BE2C (cell line): Measurements from ENCODE around the gene DNM1.

Experiments used
- DNase-seq: peaks from one replicate; pipeline ENCODE4 v3.0.0-alpha.2; 2020
- H3K27me3 ChIP-seq: fragments of 250-450 bp; sonication (Bioruptor Pico); 2 replicates; pipeline ENCODE4 v1.5.1; 2020; ENCODE audit warnings: mild to moderate bottlenecking
- H3K36me3 ChIP-seq: fragments of 250-450 bp; sonication (Bioruptor Pico); 2 replicates; pipeline ENCODE4 v1.5.1; 2020; ENCODE audit warnings: mild to moderate bottlenecking
- H3K4me1 ChIP-seq: fragments of 250-450 bp; sonication (Bioruptor Pico); 2 replicates; pipeline ENCODE4 v1.5.1; 2020
- H3K4me3 ChIP-seq: 2 replicates; pipeline ENCODE4 v1.5.1; 2011; ENCODE audit warnings: low read depth, low read length
- H3K9me3 ChIP-seq: fragments of 250-450 bp; sonication (Bioruptor Pico); 2 replicates; pipeline ENCODE4 v1.5.1; 2020
- TF ChIP-seq, protein P1 (sequence below): IDR thresholded peaks from 2 replicates; pipeline ENCODE4 v1.5.1; 2012; ENCODE audit warnings: mild to moderate bottlenecking, low read depth, low read length

Gene DNM1

DNA sequence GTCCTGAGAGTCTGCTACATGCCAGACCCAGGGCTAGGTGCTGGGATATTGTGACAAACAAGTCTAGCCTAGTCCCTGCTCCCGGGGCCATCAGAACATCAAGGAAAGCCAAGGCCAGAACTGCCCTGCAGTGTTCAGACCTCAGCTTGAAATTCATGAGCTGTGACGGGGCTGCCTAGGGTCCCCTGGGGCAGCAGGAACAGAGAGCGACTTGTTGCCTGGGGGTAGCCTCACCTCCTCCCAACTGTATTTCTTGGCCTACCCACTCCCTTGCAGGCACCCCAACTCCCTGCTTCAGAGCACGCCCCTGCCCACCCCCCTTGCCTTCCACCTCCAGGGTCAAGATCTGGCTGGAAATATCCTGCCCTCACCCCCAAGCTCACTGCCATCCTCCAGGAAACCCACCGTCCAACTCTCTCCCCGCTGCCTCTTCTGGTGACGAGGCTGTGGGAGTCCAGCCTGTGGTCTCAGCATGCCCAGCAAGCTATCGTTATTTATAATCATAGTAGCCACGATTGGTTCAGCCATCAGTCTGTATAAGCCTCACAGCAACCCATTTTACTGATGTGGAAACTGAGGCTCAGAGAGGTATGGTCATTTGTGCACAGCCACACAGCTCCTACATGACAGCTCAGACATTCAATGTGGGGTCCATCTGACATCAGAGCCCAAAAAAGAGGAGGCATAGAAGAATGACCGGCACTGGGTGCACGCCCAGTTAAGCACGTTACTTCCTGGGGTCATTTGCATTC is 10.7 kb downstream of the DNM1 start:
- no peaks in the 10 kb centered on the region; the same call in 1 of the 2 replicates for H3K36me3 ChIP-seq
- TF ChIP-seq, protein P1, sequence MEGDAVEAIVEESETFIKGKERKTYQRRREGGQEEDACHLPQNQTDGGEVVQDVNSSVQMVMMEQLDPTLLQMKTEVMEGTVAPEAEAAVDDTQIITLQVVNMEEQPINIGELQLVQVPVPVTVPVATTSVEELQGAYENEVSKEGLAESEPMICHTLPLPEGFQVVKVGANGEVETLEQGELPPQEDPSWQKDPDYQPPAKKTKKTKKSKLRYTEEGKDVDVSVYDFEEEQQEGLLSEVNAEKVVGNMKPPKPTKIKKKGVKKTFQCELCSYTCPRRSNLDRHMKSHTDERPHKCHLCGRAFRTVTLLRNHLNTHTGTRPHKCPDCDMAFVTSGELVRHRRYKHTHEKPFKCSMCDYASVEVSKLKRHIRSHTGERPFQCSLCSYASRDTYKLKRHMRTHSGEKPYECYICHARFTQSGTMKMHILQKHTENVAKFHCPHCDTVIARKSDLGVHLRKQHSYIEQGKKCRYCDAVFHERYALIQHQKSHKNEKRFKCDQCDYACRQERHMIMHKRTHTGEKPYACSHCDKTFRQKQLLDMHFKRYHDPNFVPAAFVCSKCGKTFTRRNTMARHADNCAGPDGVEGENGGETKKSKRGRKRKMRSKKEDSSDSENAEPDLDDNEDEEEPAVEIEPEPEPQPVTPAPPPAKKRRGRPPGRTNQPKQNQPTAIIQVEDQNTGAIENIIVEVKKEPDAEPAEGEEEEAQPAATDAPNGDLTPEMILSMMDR: no peak
- DNase-seq: no peak
- no peaks in the 10 kb centered on the region for H3K27me3 ChIP-seq
- H3K4me1 ChIP-seq: peaks cover 11% of the 10 kb centered on the region
- H3K4me3 ChIP-seq: no peak overlapping the region
- no peaks in the 10 kb centered on the region for H3K9me3 ChIP-seq

DNA sequence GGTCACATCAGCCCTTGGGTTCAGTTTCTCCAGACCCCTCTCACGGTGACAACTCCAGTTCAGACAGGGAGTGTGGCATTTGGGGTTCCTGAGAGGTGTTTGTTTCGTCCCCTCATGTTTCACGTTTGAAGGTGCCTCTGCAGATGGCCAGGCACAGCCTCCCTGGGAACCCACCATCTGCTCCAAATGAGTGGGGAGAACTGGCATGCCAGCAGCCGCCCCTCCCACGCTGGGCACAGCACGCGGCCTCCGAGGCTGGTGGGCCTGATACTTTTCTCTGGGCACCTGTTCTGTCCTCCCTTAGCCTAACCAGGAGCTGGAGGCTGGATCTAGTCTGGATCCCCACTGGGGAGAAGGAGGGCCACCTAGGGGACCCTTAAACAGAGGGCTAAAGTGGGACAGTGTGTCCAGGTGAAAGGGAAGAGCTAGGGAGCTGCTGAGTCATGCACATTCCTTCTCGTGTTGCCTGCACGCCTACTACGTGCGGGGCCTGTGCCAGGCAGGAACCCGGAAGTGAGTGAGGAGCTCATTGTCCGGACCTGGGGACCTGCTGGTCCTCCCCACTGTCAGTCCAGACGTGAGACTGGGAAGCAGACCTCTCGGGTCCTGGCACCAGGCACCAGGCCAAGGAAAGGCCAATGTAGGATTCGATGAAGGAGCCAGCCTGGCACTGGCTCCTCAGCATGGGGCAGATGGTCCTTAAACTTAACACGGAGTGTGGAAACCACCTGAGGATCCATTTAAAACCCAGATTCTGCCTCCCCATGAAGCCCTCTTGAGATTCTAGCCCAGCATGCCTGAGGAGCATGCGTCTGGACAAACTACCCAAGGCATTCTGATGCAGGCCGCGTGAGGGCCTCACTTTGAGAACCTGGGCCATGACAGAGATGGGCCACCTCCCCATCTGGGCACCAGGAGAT is 11.7 kb downstream of the DNM1 start:
- Histone ChIP-seq H3K36me3 (no peaks in the 10 kb centered on the region; the same call in 1 of the 2 replicates), H3K4me1 (peaks cover 11% of the 10 kb centered on the region), H3K4me3 (no peak overlapping the region), H3K27me3 (no peaks in the 10 kb centered on the region), H3K9me3 (no peaks in the 10 kb centered on the region)
- TF ChIP-seq, protein P1: no peak
- DNase-seq: no peak

GRCh38 chr9:128215491-128216409 is 12.6 kb downstream of the DNM1 start:
- TF ChIP-seq, protein P1: no peak
- Histone ChIP-seq H3K36me3 (peaks cover 5% of the 10 kb centered on the region), H3K9me3 (no peaks in the 10 kb centered on the region), H3K4me1 (peaks cover 11% of the 10 kb centered on the region), H3K27me3 (no peaks in the 10 kb centered on the region), H3K4me3 (no peak overlapping the region)
- peak; percentile 62 for DNase-seq

DNA sequence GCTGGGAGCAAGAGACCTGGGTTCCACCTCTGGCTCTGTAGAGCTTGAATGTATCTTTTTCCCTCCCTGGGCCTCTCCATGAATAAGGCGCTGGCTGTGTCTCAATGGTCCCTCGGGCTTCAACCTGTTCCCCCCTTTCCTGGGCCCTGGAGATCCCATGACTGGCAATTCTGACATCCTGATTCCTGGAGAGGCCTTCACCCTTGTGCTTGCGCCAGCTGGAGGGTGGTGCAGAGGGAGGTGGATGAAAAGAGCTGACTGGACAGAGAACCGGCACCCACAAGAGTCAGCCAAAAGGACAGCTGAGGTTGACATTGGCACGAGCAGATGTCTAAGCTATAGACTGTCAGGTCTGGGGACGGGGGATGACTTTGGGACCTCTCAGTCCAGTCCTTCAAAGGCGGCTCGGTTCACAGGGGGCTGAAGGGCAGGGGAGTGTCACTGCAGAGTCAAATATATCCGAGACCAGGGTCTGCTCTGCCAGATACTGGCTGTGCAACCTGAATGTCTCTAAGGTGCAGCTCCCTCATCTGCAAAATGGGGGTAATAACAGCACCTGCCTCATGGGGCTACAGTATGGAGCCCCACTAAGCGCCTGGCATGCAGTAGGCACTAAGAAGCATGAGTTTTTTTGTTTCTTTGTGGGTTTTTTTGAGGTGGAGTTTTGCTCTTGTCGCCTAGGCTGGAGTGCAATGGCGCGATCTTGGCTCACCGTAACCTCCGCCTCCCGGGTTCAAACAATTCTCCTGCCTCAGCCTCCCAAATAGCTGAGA is 13.8 kb downstream of the DNM1 start:
- Histone ChIP-seq H3K36me3 (peaks cover 8% of the 10 kb centered on the region), H3K9me3 (no peaks in the 10 kb centered on the region), H3K4me3 (no peak overlapping the region), H3K27me3 (no peaks in the 10 kb centered on the region), H3K4me1 (peaks cover 11% of the 10 kb centered on the region)
- TF ChIP-seq, protein P1: no peak
- no peak for DNase-seq

DNA sequence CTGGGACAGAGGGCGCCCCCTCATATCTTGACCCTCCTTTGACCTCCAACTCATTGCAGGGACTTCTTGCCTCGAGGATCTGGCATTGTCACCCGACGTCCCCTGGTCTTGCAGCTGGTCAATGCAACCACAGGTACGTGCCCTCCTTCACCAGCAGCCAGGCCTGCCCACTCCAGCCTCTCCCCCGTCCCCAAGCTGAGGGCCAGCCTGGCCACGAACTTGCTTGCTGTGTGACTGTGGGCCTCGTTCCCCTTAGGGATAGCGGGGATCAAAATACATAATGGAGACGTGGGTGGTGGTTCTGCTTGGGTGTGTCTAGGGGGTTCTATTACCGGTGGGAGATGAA is 15.0 kb downstream of the DNM1 start:
- peak overlapping the region; percentile 45 for H3K4me3 ChIP-seq
- TF ChIP-seq, protein P1: no peak

More for the DNA sequence above, 15.0 kb downstream of the DNM1 start:
- Histone ChIP-seq H3K4me1 (peaks cover 11% of the 10 kb centered on the region), H3K27me3 (no peaks in the 10 kb centered on the region), H3K9me3 (no peaks in the 10 kb centered on the region), H3K36me3 (peaks cover 17% of the 10 kb centered on the region)
- DNase-seq: no peak
